Measurements from ENCODE around the gene GRIK2.

DNA sequence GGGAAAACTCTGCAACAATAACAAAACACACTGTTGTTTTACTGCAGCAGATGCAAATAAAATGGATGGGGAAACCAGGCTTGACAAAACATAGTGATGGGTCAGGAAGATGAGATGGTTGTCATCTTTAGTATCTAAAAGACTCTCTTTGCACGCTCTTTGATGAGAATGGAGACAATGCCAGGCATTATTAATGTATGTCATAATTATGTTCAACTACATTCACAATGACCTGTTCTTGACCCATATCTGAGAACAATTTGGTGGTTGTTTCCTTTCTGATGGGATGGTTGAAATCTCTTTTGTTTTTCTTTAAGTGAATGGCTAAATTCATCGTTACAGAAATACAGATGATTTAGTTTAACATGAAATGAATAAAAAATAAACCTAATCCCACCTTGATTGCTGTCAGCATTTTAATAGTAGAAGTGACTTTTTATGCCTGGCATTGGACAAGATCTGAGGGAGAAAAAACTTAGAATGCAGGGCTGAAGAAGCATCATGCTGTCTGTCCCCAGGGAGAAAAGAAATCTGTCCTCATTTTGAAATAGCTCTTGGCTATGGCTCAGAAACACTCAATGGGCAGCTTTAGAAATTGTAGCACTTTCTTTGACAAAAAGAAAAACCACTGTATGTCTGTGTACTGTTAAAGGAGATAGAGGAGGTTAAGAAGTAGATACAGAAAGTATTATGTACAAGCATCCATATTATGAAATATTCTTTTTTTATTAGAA, 12.4 kb upstream of the GRIK2 start:
- TF ChIP-seq EZH2phosphoT487 (IDR thresholded peaks at IDR 0.05; ENCODE audit: borderline replicate concordance, low read depth) (no peak), FOXJ3 (CRISPR knock-in tag; IDR thresholded peaks at IDR 0.05) (no peak), JUND (IDR thresholded peaks at IDR 0.05) (no peak), TCF12 (IDR thresholded peaks at IDR 0.05) (no peak), NFIC (IDR thresholded peaks at IDR 0.05; ENCODE audit: borderline replicate concordance) (no peak), RAD21 (IDR thresholded peaks at IDR 0.05; ENCODE audit: low read length) (no peak), ELF1 (IDR thresholded peaks at IDR 0.05) (no peak)
- TF ChIP-seq, protein P1, sequence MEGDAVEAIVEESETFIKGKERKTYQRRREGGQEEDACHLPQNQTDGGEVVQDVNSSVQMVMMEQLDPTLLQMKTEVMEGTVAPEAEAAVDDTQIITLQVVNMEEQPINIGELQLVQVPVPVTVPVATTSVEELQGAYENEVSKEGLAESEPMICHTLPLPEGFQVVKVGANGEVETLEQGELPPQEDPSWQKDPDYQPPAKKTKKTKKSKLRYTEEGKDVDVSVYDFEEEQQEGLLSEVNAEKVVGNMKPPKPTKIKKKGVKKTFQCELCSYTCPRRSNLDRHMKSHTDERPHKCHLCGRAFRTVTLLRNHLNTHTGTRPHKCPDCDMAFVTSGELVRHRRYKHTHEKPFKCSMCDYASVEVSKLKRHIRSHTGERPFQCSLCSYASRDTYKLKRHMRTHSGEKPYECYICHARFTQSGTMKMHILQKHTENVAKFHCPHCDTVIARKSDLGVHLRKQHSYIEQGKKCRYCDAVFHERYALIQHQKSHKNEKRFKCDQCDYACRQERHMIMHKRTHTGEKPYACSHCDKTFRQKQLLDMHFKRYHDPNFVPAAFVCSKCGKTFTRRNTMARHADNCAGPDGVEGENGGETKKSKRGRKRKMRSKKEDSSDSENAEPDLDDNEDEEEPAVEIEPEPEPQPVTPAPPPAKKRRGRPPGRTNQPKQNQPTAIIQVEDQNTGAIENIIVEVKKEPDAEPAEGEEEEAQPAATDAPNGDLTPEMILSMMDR (IDR thresholded peaks at IDR 0.05), result no peak
- TF ChIP-seq, protein P2, sequence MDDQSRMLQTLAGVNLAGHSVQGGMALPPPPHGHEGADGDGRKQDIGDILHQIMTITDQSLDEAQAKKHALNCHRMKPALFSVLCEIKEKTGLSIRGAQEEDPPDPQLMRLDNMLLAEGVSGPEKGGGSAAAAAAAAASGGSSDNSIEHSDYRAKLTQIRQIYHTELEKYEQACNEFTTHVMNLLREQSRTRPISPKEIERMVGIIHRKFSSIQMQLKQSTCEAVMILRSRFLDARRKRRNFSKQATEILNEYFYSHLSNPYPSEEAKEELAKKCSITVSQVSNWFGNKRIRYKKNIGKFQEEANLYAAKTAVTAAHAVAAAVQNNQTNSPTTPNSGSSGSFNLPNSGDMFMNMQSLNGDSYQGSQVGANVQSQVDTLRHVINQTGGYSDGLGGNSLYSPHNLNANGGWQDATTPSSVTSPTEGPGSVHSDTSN (IDR thresholded peaks at IDR 0.05), result no peak
- TF ChIP-seq, protein P3, sequence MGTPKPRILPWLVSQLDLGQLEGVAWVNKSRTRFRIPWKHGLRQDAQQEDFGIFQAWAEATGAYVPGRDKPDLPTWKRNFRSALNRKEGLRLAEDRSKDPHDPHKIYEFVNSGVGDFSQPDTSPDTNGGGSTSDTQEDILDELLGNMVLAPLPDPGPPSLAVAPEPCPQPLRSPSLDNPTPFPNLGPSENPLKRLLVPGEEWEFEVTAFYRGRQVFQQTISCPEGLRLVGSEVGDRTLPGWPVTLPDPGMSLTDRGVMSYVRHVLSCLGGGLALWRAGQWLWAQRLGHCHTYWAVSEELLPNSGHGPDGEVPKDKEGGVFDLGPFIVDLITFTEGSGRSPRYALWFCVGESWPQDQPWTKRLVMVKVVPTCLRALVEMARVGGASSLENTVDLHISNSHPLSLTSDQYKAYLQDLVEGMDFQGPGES (IDR thresholded peaks at IDR 0.05; ENCODE audit: low read depth, low read length), result no peak
- TF ChIP-seq, protein P4, sequence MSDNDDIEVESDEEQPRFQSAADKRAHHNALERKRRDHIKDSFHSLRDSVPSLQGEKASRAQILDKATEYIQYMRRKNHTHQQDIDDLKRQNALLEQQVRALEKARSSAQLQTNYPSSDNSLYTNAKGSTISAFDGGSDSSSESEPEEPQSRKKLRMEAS (IDR thresholded peaks at IDR 0.05; ENCODE audit: low read depth), result no peak
